22Rv1 (cell line): ENCODE results near the gene ACOT7.

ENCODE experiments used
- H3K27ac ChIP-seq: fragments of 450-650 bp; 2 replicates; pipeline ENCODE4 v1.5.1; 2017
- CTCF ChIP-seq: fragments of 450-650 bp; IDR thresholded peaks from 2 replicates; pipeline ENCODE4 v1.5.1; 2017; ENCODE audit warnings: mild to moderate bottlenecking
- ZFX ChIP-seq: fragments of 450-650 bp; IDR thresholded peaks from 2 replicates; pipeline ENCODE4 v1.6.1; 2017; ENCODE audit warnings: antibody characterized with exemption, borderline replicate concordance

The ACOT7 gene

GRCh38 chr1:6243053-6243834 is 150.3 kb downstream of the ACOT7 start:
- TF ChIP-seq CTCF (no peak), ZFX (no peak)
- H3K27ac ChIP-seq = no peak overlapping the region

- TF ChIP-seq ZFX = no peak
- no peak for TF ChIP-seq CTCF
- no peak overlapping the region for H3K27ac ChIP-seq
These were observed 151.5 kb downstream of the ACOT7 start for GRCh38 chr1:6241887-6242740.

- no peak for TF ChIP-seq ZFX
- TF ChIP-seq CTCF = no peak
- no peak overlapping the region for H3K27ac ChIP-seq
These were observed 152.3 kb downstream of the ACOT7 start for GRCh38 chr1:6241107-6241886.

- H3K27ac ChIP-seq = no peak overlapping the region
- no peak for TF ChIP-seq CTCF
- no peak for TF ChIP-seq ZFX
These were observed 153.4 kb downstream of the ACOT7 start for GRCh38 chr1:6239950-6240768.

- no peak overlapping the region for H3K27ac ChIP-seq
- TF ChIP-seq ZFX (no peak), CTCF (no peak)
These were observed 154.3 kb downstream of the ACOT7 start for GRCh38 chr1:6239213-6239752.

- no peak overlapping the region for H3K27ac ChIP-seq
- no peak for TF ChIP-seq CTCF
- TF ChIP-seq ZFX = no peak
These were observed 156.5 kb downstream of the ACOT7 start for GRCh38 chr1:6237093-6237492.
